ENCODE data around the gene CORIN. TPM values are rescaled to one million over a fixed set of nuclear protein-coding genes. Genes with fewer than 3 reads are reported as not detected.

CORIN gene
- polyA plus RNA-seq, 3 donors = 0.01 TPM; not detected in 2

GRCh38 chr4:47731182-47731581 is 106.7 kb downstream of the CORIN start:
- H3K79me2 ChIP-seq (ENCODE audit: insufficient read depth, low read length) = no peaks in the 10 kb centered on the region
- no peaks in the 10 kb centered on the region for H3K4me1 ChIP-seq (ENCODE audit: control insufficient read depth in 1 of 2, insufficient read depth in 2 of 2, low read length in 2 of 2)
- DNase-seq = no peak
- H3K4me3 Mint-ChIP-seq = no peak overlapping the region
- no peaks in the 10 kb centered on the region for H3K36me3 Mint-ChIP-seq
- H3K9me3 Mint-ChIP-seq = no peaks in the 10 kb centered on the region
- no peak overlapping the region for H3K9ac ChIP-seq (ENCODE audit: insufficient read depth, low read length, poor library complexity, severe bottlenecking)
- no peak for TF ChIP-seq CTCF (IDR thresholded peaks at IDR 0.05)
- peaks cover 0 to 5% (median 0%) of the 10 kb centered on the region in 3 donors for H3K27me3 Mint-ChIP-seq (ENCODE audit: low read depth in 3 of 3)
- no peaks in the 10 kb centered on the region for H3K36me3 ChIP-seq (replicated peaks in 1 of 2; ENCODE audit: control insufficient read depth in 1 of 2, insufficient read depth in 2 of 2, low read length in 2 of 2)
- no peak overlapping the region for H3K27ac Mint-ChIP-seq
- H2AFZ ChIP-seq (ENCODE audit: insufficient read depth, low read depth, low read length, poor library complexity, severe bottlenecking) = no peak overlapping the region
- H3K4me2 ChIP-seq (replicated peaks; ENCODE audit: extremely low read depth, low read length, poor library complexity, severe bottlenecking) = no peak overlapping the region
- no peak overlapping the region for H3K4me3 ChIP-seq (replicated peaks in 1 of 3; ENCODE audit: low read depth in 2 of 3, low read length in 3 of 3)
- H3K4me1 Mint-ChIP-seq = peaks cover 1% of the 10 kb centered on the region
- no peaks in the 10 kb centered on the region for H4K20me1 ChIP-seq (ENCODE audit: insufficient read depth, low read length)
- no peaks in the 10 kb centered on the region for H3K27me3 ChIP-seq (ENCODE audit: control insufficient read depth in 2 of 2, insufficient read depth in 2 of 2, low read length in 2 of 2)
- WGBS (ENCODE audit: insufficient coverage) = 100% methylated on average over 2 of the region's 3 CpGs
- intact Hi-C loops (cut with micrococcal nuclease) = no loop called here
- no peaks in the 10 kb centered on the region for H3K9me3 ChIP-seq (replicated peaks in 1 of 2; ENCODE audit: control insufficient read depth in 1 of 2, insufficient read depth in 1 of 2, low read length in 2 of 2)
- H3K27ac ChIP-seq (ENCODE audit: low read depth in 1 of 2, low read length in 2 of 2) = no peak overlapping the region

GRCh38 chr4:47729131-47729680 is 108.7 kb downstream of the CORIN start:
- no peak overlapping the region for H3K4me2 ChIP-seq (replicated peaks; ENCODE audit: extremely low read depth, low read length, poor library complexity, severe bottlenecking)
- no peak overlapping the region for H3K27ac ChIP-seq (ENCODE audit: low read depth in 1 of 2, low read length in 2 of 2)
- intact Hi-C loops (cut with micrococcal nuclease) = no loop called here

More at GRCh38 chr4:47729131-47729680, 108.7 kb downstream of the CORIN start:
- H3K4me1 ChIP-seq (ENCODE audit: control insufficient read depth in 1 of 2, insufficient read depth in 2 of 2, low read length in 2 of 2) = no peaks in the 10 kb centered on the region
- no peak overlapping the region for H2AFZ ChIP-seq (ENCODE audit: insufficient read depth, low read depth, low read length, poor library complexity, severe bottlenecking)
- H3K9me3 ChIP-seq (replicated peaks in 1 of 2; ENCODE audit: control insufficient read depth in 1 of 2, insufficient read depth in 1 of 2, low read length in 2 of 2) = no peaks in the 10 kb centered on the region
- H3K36me3 ChIP-seq (replicated peaks in 1 of 2; ENCODE audit: control insufficient read depth in 1 of 2, insufficient read depth in 2 of 2, low read length in 2 of 2) = no peaks in the 10 kb centered on the region
- Mint-ChIP-seq H3K36me3 (no peaks in the 10 kb centered on the region), H3K27me3 (ENCODE audit: low read depth in 3 of 3) (peaks cover 0 to 5% (median 0%) of the 10 kb centered on the region in 3 donors), H3K9me3 (peaks cover 0 to 1% (median 0%) of the 10 kb centered on the region in 7 donors), H3K4me3 (no peak overlapping the region), H3K4me1 (peaks cover 1% of the 10 kb centered on the region), H3K27ac (no peak overlapping the region)
- H4K20me1 ChIP-seq (ENCODE audit: insufficient read depth, low read length) = no peaks in the 10 kb centered on the region
- no peaks in the 10 kb centered on the region for H3K79me2 ChIP-seq (ENCODE audit: insufficient read depth, low read length)
- DNase-seq = no peak
- H3K27me3 ChIP-seq (ENCODE audit: control insufficient read depth in 2 of 2, insufficient read depth in 2 of 2, low read length in 2 of 2) = no peaks in the 10 kb centered on the region
- TF ChIP-seq CTCF (IDR thresholded peaks at IDR 0.05) = no peak
- no peak overlapping the region for H3K9ac ChIP-seq (ENCODE audit: insufficient read depth, low read length, poor library complexity, severe bottlenecking)
- no peak overlapping the region for H3K4me3 ChIP-seq (replicated peaks in 1 of 3; ENCODE audit: low read depth in 2 of 3, low read length in 3 of 3)
- 89% methylated on average over 3 of the region's 6 CpGs for WGBS (ENCODE audit: insufficient coverage)
